Ascending aorta (tissue), 2 donors: ENCODE results near the gene KDELR3. TPM values are rescaled to one million over a fixed set of nuclear protein-coding genes. Genes with fewer than 3 reads are reported as not detected.

Source experiments
- DNase-seq, 2 donors: peaks; one replicate each; pipeline ENCODE4 v3.0.0-alpha.2; 2019; ENCODE audit warnings: low spot score in 2 of 2
- H3K27ac ChIP-seq, 2 donors: fragments of 200-600 bp; sonication (generic); one replicate each; pipeline ENCODE4 v1.5.1; 2016 to 2017; ENCODE audit warnings: mild to moderate bottlenecking in 1 of 2
- H3K27me3 ChIP-seq: fragments of 200-600 bp; sonication (generic); one replicate; pipeline ENCODE4 v1.5.1; 2017
- H3K36me3 ChIP-seq, 2 donors: fragments of 200-600 bp; sonication (generic); one replicate each; pipeline ENCODE4 v1.5.1; 2016
- H3K4me1 ChIP-seq, 2 donors: fragments of 200-600 bp; sonication (generic); one replicate each; pipeline ENCODE4 v1.5.1; 2016 to 2017; ENCODE audit warnings: mild to moderate bottlenecking in 1 of 2
- H3K4me3 ChIP-seq, 2 donors: fragments of 200-600 bp; sonication (generic); one replicate each; pipeline ENCODE4 v1.5.1; 2016 to 2017; ENCODE audit warnings: mild to moderate bottlenecking in 1 of 2
- H3K9me3 ChIP-seq, 2 donors: fragments of 200-600 bp; sonication (generic); one replicate each; pipeline ENCODE4 v1.5.1; 2016
- CTCF ChIP-seq, 3 experiments: fragments of 200-600 bp in 2 of 3; fragments of 450-650 bp in 1 of 3; sonication (generic) in 2 of 3; IDR thresholded peaks; one replicate each; pipeline ENCODE4 v1.5.1; 2016 to 2019; ENCODE audit warnings: antibody characterized with exemption in 3 of 3, mild to moderate bottlenecking in 1 of 3, moderate library complexity in 1 of 3
- intact Hi-C: fragments of 100-400 bp; cut with DNase I; formaldehyde crosslinking; loops from one replicate; pipeline ENCODE4 v1.15.1; 2023
- total RNA-seq: library from RNA; depleted of rRNA; stranded (reverse); fragments of >200 nt; gene quantifications from one replicate; pipeline ENCODE4 v1.1.0, GENCODE V29; 2016

The KDELR3 gene
- total RNA-seq, 1 donor from 2014 or later: 11.8 TPM

- intact Hi-C loops: no loop called here
- Histone ChIP-seq H3K27me3 (no peaks in the 10 kb centered on the region), H3K27ac (no peak overlapping the region), H3K9me3 (no peaks in the 10 kb centered on the region), H3K36me3 (no peaks in the 10 kb centered on the region), H3K4me1 (no peaks in the 10 kb centered on the region), H3K4me3 (no peak overlapping the region)
- no peak for TF ChIP-seq CTCF (IDR thresholded peaks at IDR 0.05)
- no peak for DNase-seq
These were observed 34.0 kb upstream of the KDELR3 start for GRCh38 chr22:38433871-38434270.

- TF ChIP-seq CTCF (IDR thresholded peaks at IDR 0.05): no peak
- intact Hi-C loops: no loop called here
- no peak overlapping the region for H3K4me3 ChIP-seq
- no peaks in the 10 kb centered on the region for H3K36me3 ChIP-seq
- H3K27ac ChIP-seq: no peak overlapping the region
- no peaks in the 10 kb centered on the region for H3K4me1 ChIP-seq
- no peak for DNase-seq
- no peaks in the 10 kb centered on the region for H3K9me3 ChIP-seq
- H3K27me3 ChIP-seq: no peaks in the 10 kb centered on the region
These were observed 32.9 kb upstream of the KDELR3 start for GRCh38 chr22:38435010-38435409.

- H3K9me3 ChIP-seq: no peaks in the 10 kb centered on the region
- no peaks in the 10 kb centered on the region for H3K36me3 ChIP-seq
- H3K4me1 ChIP-seq: no peaks in the 10 kb centered on the region
- no peak overlapping the region for H3K4me3 ChIP-seq
- DNase-seq: no peak
- no peaks in the 10 kb centered on the region for H3K27me3 ChIP-seq
- TF ChIP-seq CTCF (IDR thresholded peaks at IDR 0.05): no peak
- H3K27ac ChIP-seq: no peak overlapping the region
- intact Hi-C loops: no loop called here
These were observed 31.9 kb upstream of the KDELR3 start for GRCh38 chr22:38435965-38436364.

GRCh38 chr22:38436629-38437395 is 31.1 kb upstream of the KDELR3 start:
- Histone ChIP-seq H3K27ac (no peak overlapping the region), H3K9me3 (no peaks in the 10 kb centered on the region), H3K4me1 (no peaks in the 10 kb centered on the region), H3K36me3 (no peaks in the 10 kb centered on the region), H3K27me3 (no peaks in the 10 kb centered on the region), H3K4me3 (no peak overlapping the region)
- no peak for TF ChIP-seq CTCF (IDR thresholded peaks at IDR 0.05)
- no peak for DNase-seq
- intact Hi-C loops: no loop called here

- Histone ChIP-seq H3K4me3 (no peak overlapping the region), H3K4me1 (no peaks in the 10 kb centered on the region), H3K36me3 (no peaks in the 10 kb centered on the region), H3K27ac (no peak overlapping the region), H3K9me3 (no peaks in the 10 kb centered on the region), H3K27me3 (no peaks in the 10 kb centered on the region)
- intact Hi-C loops: no loop called here
- no peak for DNase-seq
- TF ChIP-seq CTCF (IDR thresholded peaks at IDR 0.05): no peak
These were observed 30.5 kb upstream of the KDELR3 start for GRCh38 chr22:38437416-38437815.
